ENCODE measurements around the gene IL18RAP. TPM values are rescaled to one million over a fixed set of nuclear protein-coding genes. Genes with fewer than 3 reads are reported as not detected.

IL18RAP gene
- total RNA-seq, 1 experiment from 2014 or later, result not detected

DNA sequence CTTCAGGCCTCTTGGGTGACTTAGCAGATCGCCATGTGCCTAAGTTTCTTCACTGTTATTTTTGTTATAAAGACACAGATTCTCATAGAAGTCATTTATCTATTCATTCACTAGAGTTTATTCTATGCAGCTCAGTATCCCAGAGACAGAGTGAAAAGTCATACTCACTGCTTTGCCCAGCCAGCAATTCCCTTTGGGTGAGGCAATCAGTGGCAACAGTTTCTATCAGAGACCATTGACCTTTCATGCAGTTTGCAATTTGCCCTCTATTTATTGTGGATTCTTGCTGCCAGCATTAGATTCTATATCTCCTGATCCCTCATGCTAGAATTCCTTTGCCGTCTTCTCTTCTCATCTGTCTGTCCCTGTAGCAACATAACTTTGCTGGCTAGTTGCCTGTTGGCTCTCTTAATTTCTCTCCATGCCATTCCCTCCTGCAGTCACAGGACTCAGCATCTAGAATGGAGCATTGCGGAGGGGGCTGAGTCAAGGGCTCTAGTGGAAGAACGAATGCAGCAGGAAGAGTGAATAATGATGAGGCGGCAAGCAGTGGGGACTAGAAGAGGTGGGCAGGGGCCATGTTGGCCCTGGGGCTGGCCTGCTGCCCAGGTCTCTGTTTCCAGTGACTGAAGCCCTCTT lies 62.3 kb downstream of the IL18RAP start:
- DNase-seq (ENCODE audit: low spot score) (no peak), ATAC-seq (no peak)
- H3K27ac Mint-ChIP-seq, result no peak overlapping the region; the same call in 1 of the 2 replicates
- peaks cover 34% of the 10 kb centered on the region for H3K4me1 Mint-ChIP-seq
- H3K36me3 Mint-ChIP-seq, result no peaks in the 10 kb centered on the region
- ChIA-PET POLR2A (no interaction called here), CTCF (interaction anchor here (0.5 kb wide), 1 partner anchor 55 kb away, joined by 6 read pairs; no protein-coding TSS in a partner anchor)
- no peaks in the 10 kb centered on the region for H3K27me3 Mint-ChIP-seq (ENCODE audit: low read depth)
- H3K4me3 Mint-ChIP-seq, result no peak overlapping the region
- TF ChIP-seq RORB (CRISPR knock-in tag; IDR thresholded peaks at IDR 0.05) (no peak), SMAD4 (CRISPR knock-in tag; IDR thresholded peaks at IDR 0.05) (no peak)
- peaks cover 4% of the 10 kb centered on the region for H3K9me3 Mint-ChIP-seq

DNA sequence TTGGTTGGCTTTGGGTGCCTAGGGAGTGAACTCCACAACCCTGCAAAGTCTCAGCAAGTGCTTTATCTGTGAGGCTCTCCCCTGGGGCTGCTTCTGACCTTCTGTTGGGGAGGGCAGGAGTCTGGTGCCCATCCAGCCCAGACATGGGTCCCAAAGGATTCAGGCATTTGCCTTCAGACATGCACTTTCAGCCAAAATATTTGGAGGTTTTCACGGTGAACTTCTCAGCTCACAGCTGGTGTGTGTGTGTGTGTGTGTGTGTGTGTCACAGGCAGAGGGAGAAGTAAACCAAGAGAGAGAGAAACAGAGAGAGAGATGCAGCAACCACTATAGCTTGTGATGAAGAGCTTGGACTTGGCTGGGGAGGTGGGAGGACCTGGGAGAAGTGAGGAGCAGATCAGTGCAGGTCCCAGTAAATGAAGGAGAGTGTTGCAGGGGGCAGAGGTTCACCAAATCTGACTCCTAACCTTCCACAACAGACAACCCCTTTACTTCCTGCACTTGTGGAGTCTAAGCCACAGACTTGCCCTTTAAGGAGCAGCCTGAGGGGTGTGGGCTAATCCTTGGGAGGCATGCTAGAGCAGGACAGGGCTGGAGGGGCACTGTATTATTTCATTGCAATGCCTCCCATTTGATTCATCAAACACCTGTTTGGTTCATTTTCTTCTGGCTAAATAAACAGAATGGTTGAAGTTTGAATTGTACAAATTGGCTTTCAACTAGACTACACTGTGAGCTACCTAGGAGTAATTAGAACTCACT lies 64.2 kb downstream of the IL18RAP start:
- no peak for DNase-seq (ENCODE audit: low spot score)
- Mint-ChIP-seq H3K36me3 (peaks cover 13% of the 10 kb centered on the region), H3K27ac (no peak overlapping the region), H3K4me1 (peaks cover 30% of the 10 kb centered on the region), H3K9me3 (peaks cover 21% of the 10 kb centered on the region), H3K27me3 (ENCODE audit: low read depth) (no peaks in the 10 kb centered on the region), H3K4me3 (no peak overlapping the region)
- ChIA-PET POLR2A (no interaction called here), CTCF (interaction anchor here (1.0 to 2.2 kb wide), 4 partner anchors 9 to 257 kb away, joined by 4 to 9 read pairs (median 6); partner anchors contain the start of gene SLC9A4)
- TF ChIP-seq ZNF425 (CRISPR knock-in tag; conservative IDR thresholded peaks at IDR 0.05) (no peak), ZNF281 (CRISPR knock-in tag; IDR thresholded peaks at IDR 0.05) (no peak), NR1H2 (CRISPR knock-in tag; IDR thresholded peaks at IDR 0.05) (no peak), NFATC4 (CRISPR knock-in tag; IDR thresholded peaks at IDR 0.05) (no peak), MAX (CRISPR knock-in tag; IDR thresholded peaks at IDR 0.05) (no peak), ZNF423 (CRISPR knock-in tag; IDR thresholded peaks at IDR 0.05) (no peak), TP53 (CRISPR knock-in tag; IDR thresholded peaks at IDR 0.05) (no peak), SMAD4 (CRISPR knock-in tag; IDR thresholded peaks at IDR 0.05) (no peak), SMAD3 (CRISPR knock-in tag; IDR thresholded peaks at IDR 0.05; ENCODE audit: borderline replicate concordance) (no peak), ZNF671 (CRISPR knock-in tag; IDR thresholded peaks at IDR 0.05) (no peak)
- TF ChIP-seq, protein P1, sequence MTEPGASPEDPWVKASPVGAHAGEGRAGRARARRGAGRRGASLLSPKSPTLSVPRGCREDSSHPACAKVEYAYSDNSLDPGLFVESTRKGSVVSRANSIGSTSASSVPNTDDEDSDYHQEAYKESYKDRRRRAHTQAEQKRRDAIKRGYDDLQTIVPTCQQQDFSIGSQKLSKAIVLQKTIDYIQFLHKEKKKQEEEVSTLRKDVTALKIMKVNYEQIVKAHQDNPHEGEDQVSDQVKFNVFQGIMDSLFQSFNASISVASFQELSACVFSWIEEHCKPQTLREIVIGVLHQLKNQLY (CRISPR knock-in tag; IDR thresholded peaks at IDR 0.05), result no peak
- ATAC-seq, result 0 out of 2 replicates have a peak, but pooled peaks have one; percentile 31

GRCh38 chr2:102487761-102488462 lies 65.0 kb downstream of the IL18RAP start:
- DNase-seq (ENCODE audit: low spot score) (no peak), ATAC-seq (no peak)
- no peak for TF ChIP-seq NFYB (CRISPR knock-in tag; conservative IDR thresholded peaks at IDR 0.05; ENCODE audit: low read depth)
- TF ChIP-seq ZNF512 (CRISPR knock-in tag; IDR thresholded peaks at IDR 0.05; ENCODE audit: borderline replicate concordance), result no peak
- no peak for TF ChIP-seq JUN (CRISPR knock-in tag; IDR thresholded peaks at IDR 0.05)
- TF ChIP-seq MYBL2 (CRISPR knock-in tag; IDR thresholded peaks at IDR 0.05), result no peak
- no peak for TF ChIP-seq ZMAT4 (CRISPR knock-in tag; IDR thresholded peaks at IDR 0.05)
- no peak for TF ChIP-seq NR2C2 (CRISPR knock-in tag; IDR thresholded peaks at IDR 0.05)
- H3K4me3 Mint-ChIP-seq, result no peak overlapping the region
- peaks cover 29% of the 10 kb centered on the region for H3K9me3 Mint-ChIP-seq
- H3K27ac Mint-ChIP-seq, result no peak overlapping the region
- POLR2A ChIA-PET, result no interaction called here
- H3K36me3 Mint-ChIP-seq, result peaks cover 19% of the 10 kb centered on the region
- peaks cover 34% of the 10 kb centered on the region for H3K4me1 Mint-ChIP-seq
- CTCF ChIA-PET, result interaction anchor here (1.0 to 2.2 kb wide), 4 partner anchors 9 to 256 kb away, joined by 4 to 9 read pairs (median 6); partner anchors contain the start of gene SLC9A4
- H3K27me3 Mint-ChIP-seq (ENCODE audit: low read depth), result no peaks in the 10 kb centered on the region

Data from WTC11 (cell line).